ENCODE results near the gene POM121L2.
"Not testable (repeated sequence)": the region's sequence is repeated elsewhere in the genome, so short reads cannot be mapped to it uniquely, and the experiment has no call there.

Gene POM121L2

DNA sequence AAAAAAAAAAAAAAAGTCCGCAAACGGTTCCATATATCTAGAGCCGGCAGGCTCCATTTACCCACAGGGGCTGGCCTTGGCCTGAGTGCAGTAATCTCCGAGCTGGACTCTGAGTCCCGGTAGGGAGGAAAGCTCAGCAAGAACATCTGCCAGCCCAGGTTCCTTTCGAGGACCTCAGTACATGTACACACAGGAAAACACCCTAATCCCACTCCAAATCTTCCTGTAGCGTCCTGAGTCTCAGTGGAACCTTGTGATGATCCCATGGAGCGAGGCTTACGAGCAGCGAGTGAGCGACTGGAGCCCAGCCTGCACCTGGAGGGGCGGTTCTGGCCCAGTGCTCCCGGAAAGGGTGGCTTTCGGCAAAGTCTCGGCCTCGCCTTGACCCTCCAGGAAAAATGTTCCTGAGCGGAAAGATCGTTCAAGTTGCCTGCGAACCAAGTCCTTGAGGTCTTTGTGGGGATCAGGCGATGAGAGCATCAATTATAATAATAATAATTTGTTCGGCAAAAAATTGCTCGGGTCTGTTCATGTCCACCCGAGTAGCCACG, 32.5 kb downstream of the POM121L2 start:
- Histone ChIP-seq H3K27ac (no peak overlapping the region), H3K4me3 (no peak overlapping the region)
- no peak for DNase-seq (ENCODE audit: low spot score)
- TF ChIP-seq, protein P1, sequence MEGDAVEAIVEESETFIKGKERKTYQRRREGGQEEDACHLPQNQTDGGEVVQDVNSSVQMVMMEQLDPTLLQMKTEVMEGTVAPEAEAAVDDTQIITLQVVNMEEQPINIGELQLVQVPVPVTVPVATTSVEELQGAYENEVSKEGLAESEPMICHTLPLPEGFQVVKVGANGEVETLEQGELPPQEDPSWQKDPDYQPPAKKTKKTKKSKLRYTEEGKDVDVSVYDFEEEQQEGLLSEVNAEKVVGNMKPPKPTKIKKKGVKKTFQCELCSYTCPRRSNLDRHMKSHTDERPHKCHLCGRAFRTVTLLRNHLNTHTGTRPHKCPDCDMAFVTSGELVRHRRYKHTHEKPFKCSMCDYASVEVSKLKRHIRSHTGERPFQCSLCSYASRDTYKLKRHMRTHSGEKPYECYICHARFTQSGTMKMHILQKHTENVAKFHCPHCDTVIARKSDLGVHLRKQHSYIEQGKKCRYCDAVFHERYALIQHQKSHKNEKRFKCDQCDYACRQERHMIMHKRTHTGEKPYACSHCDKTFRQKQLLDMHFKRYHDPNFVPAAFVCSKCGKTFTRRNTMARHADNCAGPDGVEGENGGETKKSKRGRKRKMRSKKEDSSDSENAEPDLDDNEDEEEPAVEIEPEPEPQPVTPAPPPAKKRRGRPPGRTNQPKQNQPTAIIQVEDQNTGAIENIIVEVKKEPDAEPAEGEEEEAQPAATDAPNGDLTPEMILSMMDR (IDR thresholded peaks at IDR 0.05): no peak

DNA sequence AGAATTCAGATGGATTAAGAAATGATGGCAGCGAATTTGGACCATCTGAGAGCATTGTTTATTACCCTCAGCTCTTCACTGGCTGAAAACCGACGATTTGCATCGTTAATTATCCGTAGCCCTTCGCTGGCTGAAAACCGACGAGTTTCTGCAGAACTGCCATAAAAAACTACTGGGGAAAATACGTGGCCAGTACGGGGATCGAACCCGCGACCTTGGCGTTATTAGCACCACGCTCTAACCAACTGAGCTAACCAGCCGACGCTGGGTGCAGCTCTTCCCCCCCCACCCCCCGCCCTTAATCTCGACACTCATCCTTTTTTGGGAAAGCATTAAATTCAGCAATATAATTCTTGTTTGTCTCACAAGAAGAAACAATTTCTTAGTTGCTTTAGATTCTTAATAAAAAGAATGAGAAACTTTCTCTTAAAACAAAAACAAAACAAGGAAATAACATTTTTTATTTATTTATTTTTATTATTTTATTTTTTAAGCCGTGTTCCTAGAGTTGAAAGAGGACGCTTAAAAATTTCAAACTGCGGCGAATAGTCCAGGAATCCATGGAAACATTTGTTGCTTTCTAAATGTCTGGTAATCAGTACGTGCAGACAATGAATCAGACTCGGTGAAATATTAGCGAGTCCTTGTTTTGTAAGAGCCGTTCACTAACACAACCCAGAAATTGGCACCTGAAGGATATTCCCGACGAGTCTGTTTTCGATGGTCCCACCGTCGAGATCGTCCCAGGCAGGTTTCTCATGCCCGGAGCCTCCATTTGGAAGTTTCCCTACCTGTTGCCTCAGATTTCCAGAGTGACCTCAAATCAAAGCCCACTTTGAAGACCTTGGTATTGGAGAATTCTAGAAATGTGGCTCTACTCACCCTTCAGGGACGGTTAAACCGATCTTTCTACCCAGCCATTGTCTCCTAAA, 36.8 kb downstream of the POM121L2 start:
- no peak overlapping the region for H3K27ac ChIP-seq
- TF ChIP-seq, protein P1 (IDR thresholded peaks at IDR 0.05): no peak
- no peak for DNase-seq (ENCODE audit: low spot score)
- no peak overlapping the region for H3K4me3 ChIP-seq

DNA sequence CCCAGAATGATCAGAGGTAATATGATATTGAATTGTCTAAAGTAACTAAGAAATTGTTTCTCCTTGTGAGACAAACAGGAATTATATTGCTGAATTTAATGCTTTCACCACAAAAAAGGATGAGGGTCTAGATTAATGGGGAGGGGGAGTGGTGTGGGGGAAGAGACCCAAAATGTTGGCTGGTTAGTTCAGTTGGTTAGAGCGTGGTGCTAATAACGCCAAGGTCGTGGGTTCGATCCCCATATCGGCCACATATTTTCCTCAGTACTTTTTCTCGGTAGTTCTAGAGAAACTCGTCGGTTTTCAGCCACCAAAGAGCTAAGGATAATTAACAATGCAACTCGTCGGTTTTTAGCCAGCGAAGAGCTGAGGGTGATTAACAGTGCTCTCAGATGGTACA, 38.3 kb downstream of the POM121L2 start:
- Histone ChIP-seq H3K27ac (no peak overlapping the region), H3K4me3 (no peak overlapping the region)
- no peak for DNase-seq (ENCODE audit: low spot score)
- TF ChIP-seq, protein P1 (IDR thresholded peaks at IDR 0.05): no peak

DNA sequence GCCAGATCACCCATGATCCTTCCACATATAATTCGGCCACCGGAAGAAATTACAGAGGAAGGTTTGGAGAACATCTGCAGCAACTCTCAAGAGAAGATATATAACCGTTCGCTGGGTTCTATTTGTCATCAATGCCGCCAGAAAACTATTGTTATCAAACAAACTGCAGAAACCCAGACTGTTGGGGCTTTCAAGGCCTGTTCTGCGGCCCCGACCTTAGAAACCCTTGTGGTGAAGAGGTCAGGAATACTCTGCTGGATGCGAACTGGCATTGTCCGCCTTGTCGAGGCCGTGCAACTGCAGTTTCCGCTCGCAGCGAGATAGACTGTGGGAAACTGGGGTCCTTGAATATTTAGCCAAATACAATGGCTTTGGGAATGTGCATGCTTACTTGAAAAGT, 43.3 kb downstream of the POM121L2 start:
- Histone ChIP-seq H3K27ac (no peak overlapping the region), H3K4me3 (no peak overlapping the region)
- no peak for DNase-seq (ENCODE audit: low spot score)
- TF ChIP-seq, protein P1 (IDR thresholded peaks at IDR 0.05): no peak

DNA sequence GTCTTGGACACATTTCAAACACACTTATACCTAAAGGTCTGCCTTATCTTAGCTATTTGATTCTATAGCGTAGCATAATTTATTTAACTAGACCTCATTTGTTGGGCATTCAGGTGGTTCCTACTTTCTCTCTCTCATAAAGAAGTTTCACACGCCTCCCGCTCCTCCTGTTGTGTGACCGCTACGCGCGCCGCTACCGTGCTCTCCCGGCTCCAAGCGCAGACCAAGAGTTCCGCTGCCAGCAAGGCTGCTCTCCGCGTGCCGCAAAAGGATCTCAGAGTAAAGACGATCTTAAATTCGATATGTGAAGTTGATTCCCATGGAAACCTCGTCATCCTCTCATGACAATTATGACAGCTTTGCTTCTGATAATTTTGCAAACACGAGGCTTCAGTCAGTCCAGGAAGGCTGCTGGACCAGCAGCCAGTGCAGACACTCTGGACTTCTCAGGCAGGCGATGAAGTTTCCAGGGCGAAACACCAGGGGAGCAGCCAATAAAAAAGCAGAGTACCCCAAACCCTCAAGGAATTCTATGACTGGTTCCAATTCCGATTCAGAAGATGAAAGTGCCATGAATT, 44.1 kb downstream of the POM121L2 start:
- TF ChIP-seq, protein P1 (IDR thresholded peaks at IDR 0.05): no peak
- no peak overlapping the region for H3K27ac ChIP-seq
- no peak overlapping the region for H3K4me3 ChIP-seq
- no peak for DNase-seq (ENCODE audit: low spot score)

DNA sequence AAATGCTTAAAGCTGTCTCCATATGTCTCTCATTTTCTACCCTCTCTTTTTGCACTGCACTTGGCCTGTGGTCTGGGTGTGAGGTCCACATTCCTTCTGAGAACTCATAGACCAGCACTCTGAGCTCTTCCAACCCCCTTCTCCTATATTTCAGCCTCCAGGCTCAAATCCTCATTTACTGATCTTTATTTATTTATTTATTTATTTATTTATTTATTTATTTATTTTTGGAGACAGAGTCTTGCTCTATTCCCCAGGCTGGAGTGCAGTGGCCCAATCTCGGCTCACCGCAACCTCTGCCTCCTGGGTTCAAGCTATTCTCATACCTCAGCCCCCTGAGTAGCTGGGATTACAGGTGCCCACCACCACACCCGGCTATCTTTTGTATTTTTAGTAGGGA, 45.1 kb downstream of the POM121L2 start:
- DNase-seq (ENCODE audit: low spot score): not testable (repeated sequence)

DNA sequence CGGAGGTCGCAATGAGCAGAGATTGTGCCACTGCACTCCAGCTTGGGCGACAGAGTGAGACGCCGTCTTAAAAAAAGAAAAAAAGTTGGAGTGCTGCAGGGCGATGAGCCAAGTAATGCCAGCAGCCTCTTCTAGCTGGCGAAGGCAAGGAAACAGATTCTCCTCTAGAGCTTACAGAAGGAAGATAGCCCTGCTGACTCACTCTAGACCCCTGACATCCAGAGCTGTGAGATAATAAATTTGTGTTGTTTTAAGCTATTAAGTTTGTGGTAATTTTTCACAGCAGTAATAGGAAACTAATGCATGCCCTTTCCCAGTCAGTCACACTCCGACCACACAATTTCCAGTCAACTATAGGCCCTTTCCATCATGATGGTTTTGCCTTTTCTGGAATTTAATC, 48.2 kb downstream of the POM121L2 start:
- H3K27ac ChIP-seq: no peak overlapping the region
- H3K4me3 ChIP-seq: no peak overlapping the region
- no peak for DNase-seq (ENCODE audit: low spot score)
- TF ChIP-seq, protein P1 (IDR thresholded peaks at IDR 0.05): no peak

More for the DNA sequence above, 45.1 kb downstream of the POM121L2 start:
- not testable (repeated sequence) for H3K27ac ChIP-seq, H3K4me3 ChIP-seq

All from coronary artery (tissue), 2 donors.